NCI-H774 (cell line): ENCODE data around the gene TLR3.
"Not testable (repeated sequence)": the region's sequence is repeated elsewhere in the genome, so short reads cannot be mapped to it uniquely, and the experiment has no call there.

Source experiments
- DNase-seq: peaks from one replicate; lab custom pipeline; 2025; lab: John Stamatoyannopoulos, UW

TLR3 gene

GRCh38 chr4:186068581-186069348 is at the start of gene TLR3:
TLR3 (plus strand) TSS chr4:186069156; CDS start chr4:186076620, 7,464 bp downstream.
- no peak for DNase-seq

- no peak for DNase-seq
These were observed 49.7 kb upstream of the TLR3 start for GRCh38 chr4:186019269-186019668.

- no peak for DNase-seq
These were observed 48.7 kb upstream of the TLR3 start for GRCh38 chr4:186020106-186020792.

GRCh38 chr4:186020793-186021407 is 48.1 kb upstream of the TLR3 start:
- DNase-seq = no peak

GRCh38 chr4:186021461-186022167 is 47.3 kb upstream of the TLR3 start:
- DNase-seq = no peak

GRCh38 chr4:186023975-186024374 is 45.0 kb upstream of the TLR3 start:
- no peak for DNase-seq

GRCh38 chr4:186024637-186025407 is 44.1 kb upstream of the TLR3 start:
- DNase-seq = no peak

- DNase-seq = no peak
These were observed 43.6 kb upstream of the TLR3 start for GRCh38 chr4:186025408-186025690.

GRCh38 chr4:186027405-186027804 is 41.6 kb upstream of the TLR3 start:
- no peak for DNase-seq

- peak; percentile 36 for DNase-seq
These were observed 39.2 kb upstream of the TLR3 start for GRCh38 chr4:186029571-186030398.

GRCh38 chr4:186030399-186030775 is 38.6 kb upstream of the TLR3 start:
- no peak for DNase-seq

GRCh38 chr4:186030795-186031194 is 38.2 kb upstream of the TLR3 start:
- no peak for DNase-seq

GRCh38 chr4:186032259-186032658 is 36.7 kb upstream of the TLR3 start:
- no peak for DNase-seq

GRCh38 chr4:186033027-186033426 is 35.9 kb upstream of the TLR3 start:
- no peak for DNase-seq

- DNase-seq = not testable (repeated sequence)
These were observed 34.3 kb upstream of the TLR3 start for GRCh38 chr4:186034613-186035012.

GRCh38 chr4:186036976-186037581 is 31.9 kb upstream of the TLR3 start:
- no peak for DNase-seq

- peak; percentile 28 for DNase-seq
These were observed 31.0 kb upstream of the TLR3 start for GRCh38 chr4:186037692-186038658.

- DNase-seq = no peak
These were observed 29.3 kb upstream of the TLR3 start for GRCh38 chr4:186039697-186040096.

- DNase-seq = no peak
These were observed 28.6 kb upstream of the TLR3 start for GRCh38 chr4:186040316-186040715.
